Activated CD8-positive, alpha-beta memory T cell treated with anti-CD3 and anti-CD28 coated beads, Interleukin-2, amount 50 U/mL, for 4 hours (primary cell): ENCODE measurements around the gene FAM107A.
A peak's percentile ranks its signal among the peaks of the same experiment; 100 is the strongest.

Experiments
- DNase-seq: peaks from one replicate; pipeline ENCODE4 v3.0.0-alpha.2; 2020

FAM107A gene

GRCh38 chr3:58591517-58592510, 14.6 kb upstream of the FAM107A start:
- DNase-seq, result no peak

- DNase-seq, result no peak
Observed at GRCh38 chr3:58588030-58588614, 10.9 kb upstream of the FAM107A start.

GRCh38 chr3:58586776-58587192, 9.6 kb upstream of the FAM107A start:
- DNase-seq, result no peak

GRCh38 chr3:58585994-58586393, 8.8 kb upstream of the FAM107A start:
- no peak for DNase-seq

GRCh38 chr3:58585005-58585786, 8.0 kb upstream of the FAM107A start:
- peak; percentile 56 for DNase-seq

GRCh38 chr3:58584690-58585004, 7.5 kb upstream of the FAM107A start:
- no peak for DNase-seq

GRCh38 chr3:58581328-58582091, 4.3 kb upstream of the FAM107A start:
- no peak for DNase-seq

GRCh38 chr3:58580826-58581327, 3.7 kb upstream of the FAM107A start:
- DNase-seq, result no peak

- no peak for DNase-seq
Observed at GRCh38 chr3:58578873-58579272, 1.7 kb upstream of the FAM107A start.

GRCh38 chr3:58576716-58577115, 475 bp downstream of the FAM107A start:
- DNase-seq, result no peak

GRCh38 chr3:58575971-58576652, 1.1 kb downstream of the FAM107A start:
- DNase-seq, result no peak

- DNase-seq, result no peak
Observed at GRCh38 chr3:58574682-58575081, 2.5 kb downstream of the FAM107A start.

- DNase-seq, result no peak
Observed at GRCh38 chr3:58574106-58574505, 3.1 kb downstream of the FAM107A start.

GRCh38 chr3:58573640-58574039, 3.6 kb downstream of the FAM107A start:
- no peak for DNase-seq

- DNase-seq, result no peak
Observed at GRCh38 chr3:58572634-58573230, 4.5 kb downstream of the FAM107A start.

- DNase-seq, result no peak
Observed at GRCh38 chr3:58572013-58572633, 5.1 kb downstream of the FAM107A start.

GRCh38 chr3:58570851-58571250, 6.3 kb downstream of the FAM107A start:
- DNase-seq, result no peak

- DNase-seq, result no peak
Observed at GRCh38 chr3:58569287-58570001, 7.7 kb downstream of the FAM107A start.

- peak; percentile 73 for DNase-seq
Observed at GRCh38 chr3:58568572-58569286, 8.5 kb downstream of the FAM107A start.

GRCh38 chr3:58567251-58567515, 10.0 kb downstream of the FAM107A start:
- no peak for DNase-seq
